Heart left ventricle (tissue), 16 donors: Measurements from ENCODE around the gene PLXNB1. TPM values are rescaled to one million over a fixed set of nuclear protein-coding genes. Genes with fewer than 3 reads are reported as not detected.

ENCODE experiments used
- ATAC-seq, 4 donors: fragments of 200-7000 bp; cut with Tn5 transposase; one replicate each; pipeline ENCODE4 v1.9.1; 2020 to 2022; ENCODE audit warnings: moderate library complexity in 4 of 4, mild to moderate bottlenecking in 3 of 4, moderate number of reproducible peaks in 1 of 4
- DNase-seq, 5 donors: peaks; one replicate each; pipeline ENCODE4 v3.0.0-alpha.2; 2020
- H3K27ac ChIP-seq, 12 donors: fragments of 200-600 bp; sonication (generic) in 4 of 12; one replicate each; pipeline versions ENCODE4 v1.5.0 to v1.8.0; 2016 to 2022; ENCODE audit warnings: mild to moderate bottlenecking in 2 of 12
- H3K27me3 ChIP-seq, 9 donors: fragments of 200-600 bp; sonication (generic) in 2 of 9; one replicate each; pipeline versions ENCODE4 v1.5.1 to v1.8.0; 2016 to 2022; ENCODE audit warnings: mild to moderate bottlenecking in 3 of 9
- H3K36me3 ChIP-seq, 9 donors: fragments of 200-600 bp; sonication (generic) in 2 of 9; one replicate each; pipeline versions ENCODE4 v1.5.0 to v1.8.0; 2018 to 2022; ENCODE audit warnings: mild to moderate bottlenecking in 2 of 9
- H3K4me1 ChIP-seq, 12 donors: fragments of 200-600 bp; sonication (generic) in 4 of 12; one replicate each; pipeline versions ENCODE4 v1.5.0 to v1.8.0; 2016 to 2022; ENCODE audit warnings: mild to moderate bottlenecking in 3 of 12
- H3K4me3 ChIP-seq, 12 donors: fragments of 200-600 bp; sonication (generic) in 4 of 12; one replicate each; pipeline versions ENCODE4 v1.5.0 to v1.8.0; 2017 to 2022; ENCODE audit warnings: mild to moderate bottlenecking in 9 of 12, moderate library complexity in 4 of 12
- H3K9me3 ChIP-seq, 12 donors: fragments of 200-600 bp; sonication (generic) in 4 of 12; one replicate each; pipeline versions ENCODE4 v1.5.0 to v1.8.0; 2016 to 2022; ENCODE audit warnings: mild to moderate bottlenecking in 1 of 12
- CTCF ChIP-seq, 12 donors: fragments of 200-600 bp; sonication (generic) in 4 of 12; IDR thresholded peaks; one replicate each; pipeline versions ENCODE4 v1.5.0 to v1.8.0; 2018 to 2022; ENCODE audit warnings: antibody characterized with exemption in 12 of 12, mild to moderate bottlenecking in 5 of 12
- POLR2A ChIP-seq, 2 donors: fragments of 450-650 bp; IDR thresholded peaks; one replicate each; pipeline ENCODE4 v1.6.1; 2017; ENCODE audit warnings: antibody characterized with exemption in 2 of 2, mild to moderate bottlenecking in 2 of 2, moderate library complexity in 2 of 2
- WGBS, 4 donors: extraction: QIAGEN DNeasy Blood & Tissue Kit in 2 of 4; methylation state at CpG; one replicate each; pipeline versions ENCODE4 v1.1.5 to v1.1.7; 2013 to 2018; 5-methylcytosine and 5-hydroxymethylcytosine counted together
- intact Hi-C, 10 donors: fragments of 100-400 bp; cut with DNase I; formaldehyde crosslinking; loops; one replicate each; pipeline versions ENCODE4 v1.11.1 to v1.14.2; 2022
- polyA plus RNA-seq, 2 donors: library from polyadenylated mRNA; stranded (reverse); fragments of 200-250 nt; gene quantifications; one replicate each; pipeline ENCODE4 v1.2.3, GENCODE V29; 2013
- total RNA-seq, 9 donors: library from RNA; depleted of rRNA in 2 of 9; stranded (reverse); fragments of >200 nt in 2 of 9; fragmentation: NEBNext Ultra II Directional in 3 of 9; extraction: Animal tissue kit (Norgen Biotek cat#: 25700) in 3 of 9; gene quantifications; one replicate each; pipeline versions ENCODE4 v1.1.0 to v1.2.4, GENCODE V29; 2016 to 2023
- donor health status: ischemic (EF 13 %, LVEDD 7.1; RV severe dilation, severe dysfunction).
- donor health status: healthy with polysubstance abuse.
- donor health status: DM: no; HTN: yes; CAD: no.
- donor health status: DM: no; HTN: no; CAD: no.
- donor health status: ischemic (EF 25% LVEDD 6.9; RV normal size, moderate dysfunction).
- donor health status: ischemic (EF 25% LVEDD 5.7; RV mildly dilated, moderate dysfunction).
- donor health status: healthy.
- donor health status: DM: yes; HTN: yes; CAD: no.
- donor health status: ischemic (EF 35%, LVEDD 5.7; RV mildly dilated, moderate dysfunction).
- donor health status: nonischemic (EF 11% LVEDD 7.7; RV severe dilation, severe dysfunction).
- donor health status: DM: yes; HTN: yes; CAD: no.
- donor health status: PGD.
- donor health status: ischemic (EF 29% LVEDD 5.4; RV normal size, mild dysfunction).
- donor health status: nonischemic (EF 23%, LVEDD 6.1; RV moderate dilation, normal function).

Gene PLXNB1
- total and polyA plus RNA-seq, 11 donors: 28.0 to 71.8 (median 46.4) TPM

- intact Hi-C loops: no loop called here
- Histone ChIP-seq H3K9me3 (no peaks in the 10 kb centered on the region), H3K4me1 (peaks cover 0 to 14% (median 0%) of the 10 kb centered on the region in 12 donors), H3K4me3 (no peak overlapping the region), H3K27me3 (no peaks in the 10 kb centered on the region), H3K27ac (no peak overlapping the region), H3K36me3 (peaks cover 0 to 69% (median 39%) of the 10 kb centered on the region in 9 donors)
- 90 to 94% (median 91%) methylated on average over 14 of the region's 14 CpGs; no CpG with 5 or more reads in 1 of the 4 donors for WGBS, 4 donors
- TF ChIP-seq CTCF (IDR thresholded peaks at IDR 0.05): no peak
- TF ChIP-seq POLR2A (IDR thresholded peaks at IDR 0.05): no peak
- DNase-seq (peak in 1 of 5 donors; percentile 5), ATAC-seq (no peak)
Observed at GRCh38 chr3:48417529-48418108, 12.3 kb downstream of the PLXNB1 start.

DNA sequence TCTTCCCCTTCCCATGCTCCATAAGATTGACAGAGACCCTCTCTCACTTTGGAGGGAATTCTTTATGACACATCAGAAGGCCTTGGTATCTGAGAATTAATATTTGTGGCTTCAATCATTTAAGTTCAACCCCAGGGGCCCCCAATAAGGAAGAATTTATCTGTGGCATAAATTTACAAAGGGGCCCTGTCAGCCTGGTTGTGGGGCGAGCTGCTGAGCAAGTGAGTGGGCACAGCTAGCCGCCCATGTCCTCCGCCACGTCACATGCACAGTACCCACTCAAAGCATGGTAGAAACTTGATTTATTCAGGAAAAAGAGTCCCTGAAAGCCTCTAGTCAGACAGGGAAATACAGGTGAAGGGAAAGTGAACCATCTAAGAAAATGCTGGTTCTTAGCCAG, 13.3 kb downstream of the PLXNB1 start:
- no peak overlapping the region for H3K4me3 ChIP-seq
- DNase-seq (no peak), ATAC-seq (no peak)
- H3K27me3 ChIP-seq: no peaks in the 10 kb centered on the region
- peaks cover 0 to 79% (median 49%) of the 10 kb centered on the region in 9 donors for H3K36me3 ChIP-seq
- peaks cover 0 to 5% (median 0%) of the 10 kb centered on the region in 12 donors for H3K4me1 ChIP-seq
- no peak overlapping the region for H3K27ac ChIP-seq
- no peak for TF ChIP-seq POLR2A (IDR thresholded peaks at IDR 0.05)
- no peak for TF ChIP-seq CTCF (IDR thresholded peaks at IDR 0.05)
- intact Hi-C loops: no loop called here
- 91 to 96% (median 95%) methylated on average over 4 of the region's 4 CpGs for WGBS, 4 donors
- H3K9me3 ChIP-seq: no peaks in the 10 kb centered on the region

GRCh38 chr3:48416091-48416505, 13.8 kb downstream of the PLXNB1 start:
- 90 to 95% (median 92%) methylated on average over 12 to 14 of the region's 14 CpGs for WGBS, 4 donors
- peak in 2 of 5 donors; percentile 20 to 37 for DNase-seq
- no peaks in the 10 kb centered on the region for H3K9me3 ChIP-seq
- intact Hi-C loops: no loop called here
- H3K27me3 ChIP-seq: no peaks in the 10 kb centered on the region
- H3K4me1 ChIP-seq: peaks cover 0 to under 1% (median 0%) of the 10 kb centered on the region in 12 donors
- no peak overlapping the region for H3K27ac ChIP-seq
- no peak for ATAC-seq
- peaks cover 0 to 84% (median 54%) of the 10 kb centered on the region in 9 donors for H3K36me3 ChIP-seq
- TF ChIP-seq POLR2A (IDR thresholded peaks at IDR 0.05): no peak
- TF ChIP-seq CTCF (IDR thresholded peaks at IDR 0.05): no peak
- no peak overlapping the region for H3K4me3 ChIP-seq

DNA sequence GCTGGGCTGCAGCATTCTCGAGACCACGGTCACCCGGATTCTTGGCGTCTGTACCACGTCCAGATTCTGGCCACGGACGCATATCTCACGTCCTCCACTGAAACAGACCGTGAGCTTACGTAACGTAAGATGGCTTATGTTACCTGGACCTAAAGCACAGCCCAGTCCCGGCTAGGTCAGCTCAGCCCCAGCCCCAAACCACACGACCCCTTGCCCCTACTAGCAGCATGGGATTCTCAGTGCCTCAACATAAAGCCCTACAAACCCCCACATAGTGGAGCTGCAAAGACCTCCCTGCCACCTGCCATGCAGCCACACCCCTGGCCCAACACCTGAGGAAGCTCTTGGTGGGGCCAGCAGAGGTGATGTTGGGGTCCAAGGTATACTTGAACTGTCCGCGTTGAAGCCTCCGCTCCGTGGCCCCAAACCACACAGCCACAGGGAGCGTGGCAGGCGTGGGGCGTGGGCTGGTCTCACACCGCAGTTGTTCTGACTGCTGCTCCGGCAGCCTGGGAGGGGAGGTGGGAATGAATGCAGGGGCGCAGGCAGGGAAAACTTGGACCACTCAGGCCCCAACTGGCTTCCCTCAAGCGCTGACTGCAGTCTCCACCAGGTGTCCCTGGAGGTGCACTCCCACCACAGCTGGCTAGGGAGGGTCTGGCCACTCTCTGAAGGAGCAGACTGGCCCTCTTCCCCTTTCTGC, 14.5 kb downstream of the PLXNB1 start:
- ATAC-seq: no peak
- no peak overlapping the region for H3K27ac ChIP-seq
- H3K4me1 ChIP-seq: no peaks in the 10 kb centered on the region
- peak in 2 of 5 donors; percentile 25 to 40 for DNase-seq
- WGBS, 4 donors: 92 to 95% (median 94%) methylated on average over 21 to 24 of the region's 24 CpGs
- H3K36me3 ChIP-seq: peaks cover 0 to 86% (median 61%) of the 10 kb centered on the region in 9 donors
- TF ChIP-seq CTCF (IDR thresholded peaks at IDR 0.05) (no peak), POLR2A (IDR thresholded peaks at IDR 0.05) (no peak)
- intact Hi-C loops: no loop called here
- H3K4me3 ChIP-seq: no peak overlapping the region
- no peaks in the 10 kb centered on the region for H3K9me3 ChIP-seq
- no peaks in the 10 kb centered on the region for H3K27me3 ChIP-seq
